ENCODE results near the gene ABCA2. TPM values are rescaled to one million over a fixed set of nuclear protein-coding genes. Genes with fewer than 3 reads are reported as not detected.

Gene ABCA2
- total RNA-seq, 1 experiment from 2014 or later, result 19.2 TPM

GRCh38 chr9:137011156-137011555 is 16.9 kb downstream of the ABCA2 start (continued):
- TF ChIP-seq ARID4B (CRISPR knock-in tag; IDR thresholded peaks at IDR 0.05; ENCODE audit: borderline replicate concordance) (no peak), ZNF219 (CRISPR knock-in tag; IDR thresholded peaks at IDR 0.05; ENCODE audit: borderline replicate concordance) (no peak), SMAD3 (CRISPR knock-in tag; IDR thresholded peaks at IDR 0.05; ENCODE audit: borderline replicate concordance) (no peak), CTCF (IDR thresholded peaks at IDR 0.05) (no peak), ATF2 (CRISPR knock-in tag; IDR thresholded peaks at IDR 0.05; ENCODE audit: borderline replicate concordance, low read depth) (no peak), USF1 (CRISPR knock-in tag; IDR thresholded peaks at IDR 0.05) (no peak)

- Mint-ChIP-seq H3K36me3 (no peaks in the 10 kb centered on the region), H3K4me3 (no peak overlapping the region), H3K27me3 (ENCODE audit: low read depth) (peaks cover 1% of the 10 kb centered on the region; the same call in 1 of the 2 replicates), H3K9me3 (peaks cover under 1% of the 10 kb centered on the region; the same call in 1 of the 2 replicates), H3K4me1 (no peaks in the 10 kb centered on the region), H3K27ac (no peak overlapping the region)
- ATAC-seq (no peak), DNase-seq (ENCODE audit: low spot score) (no peak)
- ChIA-PET POLR2A (interaction anchor here (1.0 kb wide), 1 partner anchor 10 kb away, joined by 3 read pairs; no protein-coding TSS in a partner anchor), CTCF (interaction anchor here (0.6 to 2.3 kb wide), 7 partner anchors 19 to 593 kb away, joined by 3 to 10 read pairs (median 4); partner anchors contain the start of gene ABCA2)
- TF ChIP-seq SMAD4 (CRISPR knock-in tag; IDR thresholded peaks at IDR 0.05) (no peak), ZMAT4 (CRISPR knock-in tag; IDR thresholded peaks at IDR 0.05) (no peak), ZBTB21 (CRISPR knock-in tag; IDR thresholded peaks at IDR 0.05; ENCODE audit: borderline replicate concordance) (no peak), JUN (CRISPR knock-in tag; IDR thresholded peaks at IDR 0.05) (no peak), SOX15 (CRISPR knock-in tag; IDR thresholded peaks at IDR 0.05) (no peak), ZNF121 (CRISPR knock-in tag; IDR thresholded peaks at IDR 0.05) (no peak), PRRX2 (CRISPR knock-in tag; IDR thresholded peaks at IDR 0.05) (no peak), IRF1 (CRISPR knock-in tag; IDR thresholded peaks at IDR 0.05) (no peak), ZNF232 (CRISPR knock-in tag; IDR thresholded peaks at IDR 0.05) (no peak), FOXK1 (CRISPR knock-in tag; IDR thresholded peaks at IDR 0.05) (no peak), MAX (CRISPR knock-in tag; IDR thresholded peaks at IDR 0.05) (no peak), ZNF416 (CRISPR knock-in tag; IDR thresholded peaks at IDR 0.05) (no peak), ATF1 (CRISPR knock-in tag; IDR thresholded peaks at IDR 0.05) (no peak), CREM (CRISPR knock-in tag; IDR thresholded peaks at IDR 0.05) (no peak), ZNF671 (CRISPR knock-in tag; IDR thresholded peaks at IDR 0.05) (no peak), E2F5 (CRISPR knock-in tag; IDR thresholded peaks at IDR 0.05) (no peak)
These were observed 17.9 kb downstream of the ABCA2 start for GRCh38 chr9:137009938-137010732.
